GM21723 (cell line): ENCODE measurements around the gene CASQ2.

Experiments
- ATAC-seq: cut with Tn5 transposase; IDR thresholded peaks from one replicate; pipeline ENCODE4 v1.9.1; 2021; ENCODE audit warnings: mild to moderate bottlenecking, moderate library complexity; ENCODE audit not compliant: unreplicated experiment

CASQ2 gene

DNA sequence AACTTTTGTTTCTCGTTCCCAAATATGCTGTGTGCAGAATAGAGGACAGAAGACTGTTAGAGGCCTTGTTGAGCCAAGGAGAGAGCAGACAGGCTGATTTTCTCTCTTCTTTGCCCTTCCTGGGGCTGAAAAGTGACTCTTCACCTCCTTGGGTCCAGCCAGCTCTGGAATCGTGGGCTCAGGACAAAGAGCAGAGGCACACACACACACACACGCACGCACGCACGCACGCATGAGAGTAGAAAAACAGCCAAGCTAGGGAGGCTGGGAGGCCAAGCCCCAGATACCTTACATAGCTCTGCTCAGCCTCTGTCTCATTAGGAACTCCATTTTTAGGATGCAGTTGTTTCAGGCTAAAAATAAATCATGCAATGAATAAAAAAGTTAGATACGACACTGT, at the start of gene CASQ2:
CASQ2 (minus strand) TSS at position 166 of the 400 bp plus-strand sequence. CDS start 173 bp downstream, outside the sequence.
- ATAC-seq = no peak

DNA sequence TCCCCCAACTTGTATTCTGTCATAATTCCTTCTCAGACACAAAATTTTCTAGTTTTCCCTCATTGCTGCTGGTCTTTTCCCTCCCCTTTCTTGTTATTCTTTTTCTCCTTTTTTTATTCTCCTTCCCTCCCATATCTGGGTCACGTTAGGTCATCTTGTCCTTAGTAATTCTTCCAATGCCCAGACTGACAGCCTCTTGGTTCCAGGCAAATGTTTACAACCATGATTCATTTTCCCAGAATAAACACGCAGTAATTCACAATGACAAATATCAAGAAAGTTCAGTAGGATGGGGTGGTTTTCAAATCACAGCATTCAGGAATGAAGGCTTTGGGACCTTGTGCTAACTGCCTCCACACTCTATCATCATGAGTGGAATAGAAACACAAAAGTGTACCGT, 47.2 kb upstream of the CASQ2 start:
- no peak for ATAC-seq

- no peak for ATAC-seq
These were observed 46.3 kb upstream of the CASQ2 start for GRCh38 chr1:115814685-115815398.

- no peak for ATAC-seq
These were observed 45.2 kb upstream of the CASQ2 start for GRCh38 chr1:115813727-115814126.

DNA sequence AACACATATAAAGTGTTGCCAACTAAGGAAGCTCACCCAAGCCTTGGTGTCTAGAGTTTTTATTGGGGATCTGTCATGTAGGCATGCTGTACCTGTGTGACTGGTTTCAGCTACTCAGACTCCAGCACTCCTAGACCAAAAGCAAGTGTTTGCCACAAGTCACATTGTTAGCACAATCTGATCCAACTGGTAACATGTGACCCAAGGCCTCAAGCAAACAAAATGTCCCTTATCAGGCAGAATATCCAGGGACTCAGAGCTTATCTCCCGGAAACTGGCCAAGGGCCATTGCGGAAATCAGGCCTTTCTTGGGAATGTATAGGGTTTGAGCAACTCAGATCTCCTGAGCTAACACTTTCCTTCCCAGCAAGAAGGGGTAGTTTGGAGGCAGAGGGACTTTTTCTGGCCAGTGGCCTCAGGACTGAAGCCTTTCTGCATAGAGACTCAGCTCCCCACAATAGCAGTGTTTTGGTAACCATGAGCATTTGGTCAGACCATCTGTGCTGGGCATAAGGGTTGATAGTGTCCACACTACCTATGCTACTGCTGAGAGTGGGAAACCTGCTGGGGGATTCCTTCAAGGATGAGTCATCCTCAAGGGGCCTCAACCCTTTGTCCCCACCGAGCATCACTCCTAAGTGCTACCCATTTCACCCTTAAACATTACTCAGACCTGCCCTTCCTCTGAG, 42.8 kb upstream of the CASQ2 start:
- ATAC-seq = no peak

DNA sequence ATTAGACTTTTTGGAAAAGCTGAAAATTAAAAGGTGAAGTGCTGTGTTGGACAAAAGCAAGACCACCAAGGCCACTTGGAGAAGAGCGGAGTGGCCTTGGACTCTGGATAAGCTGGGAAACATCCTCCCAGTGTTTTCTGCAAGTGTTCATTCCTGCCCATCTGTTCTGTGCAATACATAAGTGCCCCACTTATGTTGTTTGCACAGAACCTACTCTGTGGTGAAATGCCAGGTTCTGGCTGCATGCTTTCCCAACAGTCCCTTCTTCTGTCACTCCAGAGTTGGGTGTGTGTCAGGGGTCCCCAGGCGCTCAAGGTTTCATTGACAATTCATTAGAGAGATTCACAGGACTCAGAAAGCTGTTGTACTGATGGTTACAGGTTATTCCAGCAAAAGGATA, 42.1 kb upstream of the CASQ2 start:
- no peak for ATAC-seq

DNA sequence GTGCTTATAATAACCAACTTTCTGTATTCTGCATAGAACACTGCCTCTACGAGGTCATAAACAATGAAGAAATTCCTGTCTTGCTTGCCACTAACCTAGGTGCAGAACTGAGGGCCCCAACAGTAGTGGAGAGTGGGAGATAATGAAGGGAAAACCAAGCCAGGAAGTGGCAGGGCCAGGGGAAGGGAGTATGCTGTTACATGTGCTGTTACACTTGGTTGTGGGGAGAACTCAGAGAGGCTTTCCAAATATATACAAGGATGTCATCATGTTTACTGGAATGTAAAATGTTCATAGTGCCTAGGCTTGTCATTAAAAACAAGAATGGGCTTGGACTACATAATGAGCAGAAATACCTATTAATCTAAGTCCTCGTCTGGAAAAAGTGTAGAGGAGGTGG, 41.3 kb upstream of the CASQ2 start:
- no peak for ATAC-seq

DNA sequence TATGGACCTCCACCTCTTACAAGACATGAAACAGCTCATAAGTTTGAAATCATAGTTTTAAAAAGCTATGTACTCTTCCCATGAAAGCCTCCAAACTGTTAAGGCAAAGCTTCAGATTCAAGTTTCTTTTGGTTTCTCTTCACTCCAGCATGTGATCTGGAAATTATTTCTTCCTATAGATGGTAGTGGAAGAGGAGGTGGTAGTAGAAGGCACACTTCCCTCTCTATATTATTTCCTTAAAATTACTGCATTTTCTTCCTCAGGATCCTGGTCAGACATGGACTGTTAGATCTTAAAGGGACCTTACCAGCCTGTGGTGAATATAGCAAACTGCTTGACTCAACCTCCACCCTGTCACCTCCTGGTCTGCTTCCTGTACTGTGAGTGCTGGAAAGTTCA, 40.6 kb upstream of the CASQ2 start:
- no peak for ATAC-seq

DNA sequence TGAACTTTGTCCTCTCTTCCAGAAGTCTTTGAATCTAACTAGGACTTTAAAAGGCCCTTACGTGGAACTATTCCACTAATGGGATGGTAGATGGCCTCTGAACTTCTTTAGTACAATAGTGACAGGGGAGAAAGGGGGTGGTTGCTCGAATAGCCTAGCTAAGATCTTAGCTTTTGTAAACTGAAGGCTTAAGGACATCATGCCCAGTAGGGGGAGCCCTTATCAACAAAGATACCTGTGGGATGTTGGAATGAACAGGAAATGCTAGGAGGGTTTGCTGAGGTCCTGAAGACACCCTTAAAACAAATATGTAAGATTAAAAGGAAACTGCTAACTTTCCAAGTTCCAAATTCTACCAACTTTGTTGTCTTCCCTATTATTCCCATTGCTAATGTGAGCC, 39.2 kb upstream of the CASQ2 start:
- no peak for ATAC-seq

- no peak for ATAC-seq
These were observed 37.1 kb upstream of the CASQ2 start for GRCh38 chr1:115805597-115805996.

GRCh38 chr1:115802416-115802815, 33.9 kb upstream of the CASQ2 start:
- no peak for ATAC-seq

DNA sequence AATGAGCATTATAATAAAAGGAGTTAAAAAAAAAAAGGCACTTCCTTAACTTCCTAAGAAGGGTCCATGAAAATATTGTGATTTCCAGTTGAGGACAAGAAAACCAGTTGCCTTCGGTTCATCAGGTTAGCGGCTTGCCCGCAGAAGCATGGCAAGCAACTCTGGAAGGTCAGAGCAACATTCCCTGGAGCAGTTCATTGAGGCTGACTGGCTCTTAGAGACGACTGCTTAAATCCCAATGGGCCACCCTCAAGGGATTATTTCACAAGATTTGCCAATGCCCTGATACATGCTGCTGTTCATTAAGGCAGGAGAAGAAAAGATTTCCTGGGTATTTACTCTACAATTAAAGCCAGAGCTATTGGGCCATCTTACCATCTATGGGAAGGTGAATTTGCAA, 29.0 kb upstream of the CASQ2 start:
- ATAC-seq = no peak

GRCh38 chr1:115796897-115797296, 28.4 kb upstream of the CASQ2 start:
- ATAC-seq = no peak

DNA sequence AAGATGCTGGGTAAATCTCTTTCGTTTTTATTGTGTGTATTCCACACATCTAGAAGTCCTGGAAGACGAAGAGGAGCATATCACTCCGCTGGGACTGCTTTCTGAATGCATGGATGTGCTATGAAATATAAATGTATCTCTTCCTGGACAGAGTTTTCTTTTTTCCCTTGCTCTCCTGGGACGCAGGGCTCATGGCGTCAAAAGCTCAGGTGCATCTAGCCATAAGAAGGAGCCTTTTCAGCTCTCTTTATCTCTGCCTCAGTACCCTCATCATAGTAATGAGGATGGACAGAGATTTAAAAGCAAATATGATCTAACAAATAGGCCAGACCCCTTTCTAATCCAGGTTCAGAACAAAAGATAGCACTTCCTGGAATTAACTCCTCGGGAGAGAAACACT, 27.5 kb upstream of the CASQ2 start:
- no peak for ATAC-seq

- ATAC-seq = no peak
These were observed 26.6 kb upstream of the CASQ2 start for GRCh38 chr1:115794976-115795639.

DNA sequence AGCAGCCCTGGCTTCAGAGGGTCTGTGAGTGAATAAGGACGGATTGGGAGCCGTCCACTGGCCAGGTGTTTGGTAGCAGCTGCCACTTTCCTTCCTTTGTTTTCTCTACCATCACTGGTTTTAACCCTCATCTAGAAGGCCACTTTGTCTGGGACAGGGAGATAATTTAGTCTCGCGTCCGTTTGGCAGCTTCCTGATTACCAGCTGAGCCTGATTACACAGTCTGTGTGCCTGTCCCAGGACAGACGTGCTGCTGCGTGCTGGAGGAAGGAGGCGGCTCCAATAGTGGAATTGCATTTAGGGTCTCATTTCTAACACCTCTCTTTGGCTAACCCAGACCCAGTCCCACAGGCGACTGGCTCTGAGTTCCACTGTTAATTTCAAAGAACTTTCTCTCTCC, 24.6 kb upstream of the CASQ2 start:
- ATAC-seq = no peak

GRCh38 chr1:115791816-115792215, 23.3 kb upstream of the CASQ2 start:
- no peak for ATAC-seq

GRCh38 chr1:115790846-115791245, 22.3 kb upstream of the CASQ2 start:
- no peak for ATAC-seq

DNA sequence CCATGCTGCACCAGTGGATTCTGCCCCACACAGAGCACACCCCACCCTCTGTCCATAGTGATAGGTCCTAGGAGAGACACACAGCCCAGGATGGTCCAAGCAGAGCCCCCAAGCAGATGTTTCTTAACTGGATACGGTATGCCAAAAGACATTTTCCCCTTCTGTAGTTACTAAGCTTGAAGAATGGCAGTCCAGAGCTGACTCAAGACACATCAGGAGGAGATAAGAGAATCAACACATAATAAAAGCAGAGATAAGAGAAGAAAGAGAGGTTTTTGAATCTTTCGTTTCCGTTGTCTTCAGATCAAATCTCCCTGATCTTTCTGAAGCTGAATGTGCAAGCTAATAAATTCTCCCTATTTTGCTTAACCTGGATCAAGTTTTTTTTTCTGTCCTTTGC, 21.8 kb upstream of the CASQ2 start:
- no peak for ATAC-seq

DNA sequence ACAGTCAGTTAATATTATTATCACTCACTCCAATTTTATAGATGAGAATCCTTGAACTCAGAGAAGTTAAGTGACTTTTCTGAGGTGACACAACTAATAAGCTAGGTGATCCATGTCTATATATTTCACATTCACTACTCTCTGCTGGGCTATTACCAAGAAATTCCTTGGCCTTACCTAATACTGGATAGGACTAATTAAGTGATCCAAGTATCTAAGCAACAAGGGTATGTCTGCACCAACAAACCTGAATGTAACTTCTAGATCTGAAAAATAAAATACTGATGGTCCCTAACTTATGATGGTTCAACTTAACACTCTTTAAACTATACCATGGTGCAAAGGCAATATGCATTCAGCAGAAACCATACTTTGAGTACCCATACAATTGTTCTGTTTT, 14.8 kb upstream of the CASQ2 start:
- no peak for ATAC-seq

GRCh38 chr1:115782571-115783281, 14.2 kb upstream of the CASQ2 start:
- no peak for ATAC-seq

DNA sequence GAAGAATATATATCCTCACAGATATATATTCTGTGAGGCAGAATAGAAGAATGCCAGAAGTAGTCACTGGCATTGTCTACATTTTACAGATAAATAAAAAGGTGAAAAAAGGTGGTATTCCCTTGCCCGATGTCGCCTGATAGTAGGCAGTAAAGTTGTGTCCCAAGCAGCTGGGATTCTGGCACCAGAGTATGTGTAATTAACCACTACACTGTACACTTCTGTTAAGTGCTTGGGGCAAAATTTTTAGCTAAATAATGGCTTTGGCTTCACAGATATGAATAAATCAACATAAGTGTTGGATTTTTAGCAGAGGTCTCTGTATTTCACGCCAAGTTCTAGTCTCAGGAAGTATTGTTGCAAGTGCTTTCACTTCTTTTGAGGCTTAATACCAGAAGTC, 13.3 kb upstream of the CASQ2 start:
- no peak for ATAC-seq
